ENCODE measurements around the gene GLRB. TPM values are rescaled to one million over a fixed set of nuclear protein-coding genes. Genes with fewer than 3 reads are reported as not detected.

Gene GLRB
- total and polyA plus RNA-seq, 10 of the 15 experiments (the other 5 are each of a cell fraction or from before 2014, with no cell fraction given) = 0.04 TPM; not detected in 9

- TF ChIP-seq, protein P1, sequence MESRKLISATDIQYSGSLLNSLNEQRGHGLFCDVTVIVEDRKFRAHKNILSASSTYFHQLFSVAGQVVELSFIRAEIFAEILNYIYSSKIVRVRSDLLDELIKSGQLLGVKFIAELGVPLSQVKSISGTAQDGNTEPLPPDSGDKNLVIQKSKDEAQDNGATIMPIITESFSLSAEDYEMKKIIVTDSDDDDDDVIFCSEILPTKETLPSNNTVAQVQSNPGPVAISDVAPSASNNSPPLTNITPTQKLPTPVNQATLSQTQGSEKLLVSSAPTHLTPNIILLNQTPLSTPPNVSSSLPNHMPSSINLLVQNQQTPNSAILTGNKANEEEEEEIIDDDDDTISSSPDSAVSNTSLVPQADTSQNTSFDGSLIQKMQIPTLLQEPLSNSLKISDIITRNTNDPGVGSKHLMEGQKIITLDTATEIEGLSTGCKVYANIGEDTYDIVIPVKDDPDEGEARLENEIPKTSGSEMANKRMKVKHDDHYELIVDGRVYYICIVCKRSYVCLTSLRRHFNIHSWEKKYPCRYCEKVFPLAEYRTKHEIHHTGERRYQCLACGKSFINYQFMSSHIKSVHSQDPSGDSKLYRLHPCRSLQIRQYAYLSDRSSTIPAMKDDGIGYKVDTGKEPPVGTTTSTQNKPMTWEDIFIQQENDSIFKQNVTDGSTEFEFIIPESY (IDR thresholded peaks at IDR 0.05) = no peak
- TF ChIP-seq ZNF592 (IDR thresholded peaks at IDR 0.05) (no peak), MYC (IDR thresholded peaks at IDR 0.05; ENCODE audit: insufficient read depth, insufficient read length, insufficient replicate concordance, low read length, severe bottlenecking) (no peak), EGR1 (IDR thresholded peaks at IDR 0.05; ENCODE audit: borderline replicate concordance in 1 of 2, low read depth in 2 of 2, low read length in 2 of 2) (no peak)
Observed at GRCh38 chr4:157043131-157043530, 32.8 kb upstream of the GLRB start (continued).

Measured in GM12878 (cell line).